Neural cell (in vitro differentiated cells): ENCODE results near the gene C1QTNF9. TPM values are rescaled to one million over a fixed set of nuclear protein-coding genes. Genes with fewer than 3 reads are reported as not detected.
"Not testable (repeated sequence)": the region's sequence is repeated elsewhere in the genome, so short reads cannot be mapped to it uniquely, and the experiment has no call there.

Experiments used
- H2AFZ ChIP-seq: fragments of 200-600, 300-800 bp; sonication (generic), shearing (Covaris generic); 2 replicates; pipeline ENCODE4 v1.6.0; 2014; ENCODE audit warnings: low read depth, mild to moderate bottlenecking, antibody characterized with exemption, low read length, moderate library complexity
- H3F3A ChIP-seq: fragments of 200-600 bp; shearing (Covaris generic); 2 replicates; pipeline ENCODE4 v1.6.1; 2016; ENCODE audit warnings: mild to moderate bottlenecking, moderate library complexity, mixed read lengths, antibody characterized with exemption, low read length; ENCODE audit not compliant: insufficient read depth, poor library complexity, severe bottlenecking
- H3K27ac ChIP-seq: fragments of 200-600, 300-800 bp; sonication (generic), shearing (Covaris generic); 2 replicates; pipeline ENCODE4 v1.5.1; 2014; ENCODE audit warnings: mild to moderate bottlenecking, low read length, moderate library complexity
- H3K27me3 ChIP-seq: fragments of 300-800, 200-600 bp; sonication (generic), shearing (Covaris generic); 2 replicates; pipeline ENCODE4 v1.6.0; 2014; ENCODE audit warnings: mild to moderate bottlenecking, low read depth, low read length, moderate library complexity; ENCODE audit not compliant: insufficient read depth
- H3K36me3 ChIP-seq: fragments of 300-800, 200-600 bp; sonication (generic), shearing (Covaris generic); 2 replicates; pipeline ENCODE4 v1.5.1; 2014; ENCODE audit warnings: mild to moderate bottlenecking, antibody characterized with exemption, low read length, moderate library complexity; ENCODE audit not compliant: insufficient read depth
- H3K4me2 ChIP-seq: fragments of 300-800, 200-600 bp; sonication (generic), shearing (Covaris generic); 2 replicates; pipeline ENCODE4 v1.6.0; 2014; ENCODE audit warnings: mild to moderate bottlenecking, low read length
- H3K4me3 ChIP-seq: fragments of 300-800, 200-600 bp; sonication (generic), shearing (Covaris generic); 2 replicates; pipeline ENCODE4 v1.5.1; 2014; ENCODE audit warnings: mild to moderate bottlenecking, low read length, moderate library complexity
- H3K79me2 ChIP-seq: fragments of 200-600 bp; shearing (Covaris generic); replicated peaks from 2 replicates; pipeline ENCODE4 v1.6.0; 2014; ENCODE audit warnings: mild to moderate bottlenecking, low read length, moderate library complexity; ENCODE audit not compliant: insufficient read depth
- H3K9ac ChIP-seq: fragments of 300-800, 200-600 bp; sonication (generic), shearing (Covaris generic); 2 replicates; pipeline ENCODE4 v1.6.1; 2016; ENCODE audit warnings: mild to moderate bottlenecking, low read length, mixed read lengths
- H3K9me2 ChIP-seq: fragments of 200-600 bp; shearing (Covaris generic); 2 replicates; pipeline ENCODE4 v1.6.1; 2016; ENCODE audit warnings: mild to moderate bottlenecking, low read length, mixed read lengths; ENCODE audit not compliant: insufficient read depth
- H3K9me3 ChIP-seq: fragments of 200-600, 300-800 bp; sonication (generic), shearing (Covaris generic); 2 replicates; pipeline ENCODE4 v1.6.1; 2016; ENCODE audit warnings: mild to moderate bottlenecking, mixed run types, low read length, moderate library complexity, mixed read lengths
- H4K20me1 ChIP-seq: fragments of 200-600 bp; shearing (Covaris generic); 2 replicates; pipeline ENCODE4 v1.6.1; 2016; ENCODE audit warnings: mild to moderate bottlenecking, mixed run types; ENCODE audit not compliant: insufficient read depth
- CTCF ChIP-seq: fragments of 450-650 bp; IDR thresholded peaks from 2 replicates; pipeline ENCODE4 v1.5.1; 2014; ENCODE audit warnings: antibody characterized with exemption, mild to moderate bottlenecking, moderate library complexity; ENCODE audit not compliant: poor library complexity, severe bottlenecking
- EP300 ChIP-seq: fragments of 450-650 bp; conservative IDR thresholded peaks from 2 replicates; pipeline ENCODE4 v1.6.1; 2014; ENCODE audit warnings: antibody characterized with exemption, mild to moderate bottlenecking, moderate library complexity; ENCODE audit not compliant: poor library complexity, severe bottlenecking
- EZH2 ChIP-seq: fragments of 200-600, 300-800 bp; shearing (Covaris generic), sonication (generic); IDR thresholded peaks from 2 replicates; pipeline ENCODE4 v1.6.1; 2014; ENCODE audit warnings: antibody characterized with exemption, low read length, borderline replicate concordance, mild to moderate bottlenecking; ENCODE audit not compliant: insufficient read depth, poor library complexity, severe bottlenecking
- RAD21 ChIP-seq: fragments of 450-650 bp; conservative IDR thresholded peaks from 2 replicates; pipeline ENCODE4 v1.6.1; 2014; ENCODE audit warnings: antibody characterized with exemption, mild to moderate bottlenecking, moderate library complexity
- SMC3 ChIP-seq: fragments of 450-650 bp; conservative IDR thresholded peaks from 2 replicates; pipeline ENCODE4 v1.6.1; 2014; ENCODE audit warnings: antibody characterized with exemption, mild to moderate bottlenecking, moderate library complexity; ENCODE audit not compliant: poor library complexity
- polyA plus RNA-seq: library from polyadenylated mRNA; depleted of rRNA; stranded (reverse); fragments of >200 nt; gene quantifications from 2 replicates; pipeline ENCODE4 v1.2.3, GENCODE V29; 2014

The C1QTNF9 gene
- polyA plus RNA-seq, 1 donor from 2014 or later = not detected

GRCh38 chr13:24322470-24322869 lies 13.1 kb downstream of the C1QTNF9 start:
- not testable (repeated sequence) for H3K4me3 ChIP-seq, H3K9ac ChIP-seq, H3F3A ChIP-seq, H3K9me2 ChIP-seq, H3K36me3 ChIP-seq, H3K79me2 ChIP-seq, H3K4me2 ChIP-seq, H3K9me3 ChIP-seq, H3K27ac ChIP-seq, H3K27me3 ChIP-seq, H2AFZ ChIP-seq, H4K20me1 ChIP-seq
- TF ChIP-seq RAD21 (peak; percentile 54), SMC3 (peak; percentile 63), CTCF (peak; percentile 59)

- no peaks in the 10 kb centered on the region for H3K9me2 ChIP-seq
- H3K36me3 ChIP-seq = no peaks in the 10 kb centered on the region
- no peaks in the 10 kb centered on the region for H3K9me3 ChIP-seq
- no peaks in the 10 kb centered on the region for H3F3A ChIP-seq
- no peak overlapping the region for H3K4me2 ChIP-seq
- no peaks in the 10 kb centered on the region for H3K27me3 ChIP-seq
- no peak overlapping the region for H3K9ac ChIP-seq
- no peaks in the 10 kb centered on the region for H3K79me2 ChIP-seq
- no peak overlapping the region for H3K4me3 ChIP-seq
- no peaks in the 10 kb centered on the region for H4K20me1 ChIP-seq
- no peak for TF ChIP-seq EP300
- no peak for TF ChIP-seq CTCF
- no peak overlapping the region for H3K27ac ChIP-seq
- H2AFZ ChIP-seq = no peak overlapping the region
Observed at GRCh38 chr13:24323036-24323738, 13.8 kb downstream of the C1QTNF9 start.

- Histone ChIP-seq H3K4me3 (no peak overlapping the region), H2AFZ (no peak overlapping the region), H3K79me2 (no peaks in the 10 kb centered on the region), H3K9ac (no peak overlapping the region), H3K36me3 (no peaks in the 10 kb centered on the region), H3K9me2 (no peaks in the 10 kb centered on the region), H4K20me1 (no peaks in the 10 kb centered on the region), H3K27ac (no peak overlapping the region), H3K4me2 (no peak overlapping the region), H3F3A (no peaks in the 10 kb centered on the region), H3K27me3 (no peaks in the 10 kb centered on the region), H3K9me3 (no peaks in the 10 kb centered on the region)
- TF ChIP-seq EZH2 = no peak
- TF ChIP-seq SMC3 = no peak
Observed at GRCh38 chr13:24323739-24324075, 14.3 kb downstream of the C1QTNF9 start.

GRCh38 chr13:24327598-24327997 lies 18.2 kb downstream of the C1QTNF9 start:
- not testable (repeated sequence) for H3K36me3 ChIP-seq, H3K9me3 ChIP-seq, H3K4me2 ChIP-seq, H3K27me3 ChIP-seq, H3F3A ChIP-seq, H3K9ac ChIP-seq, H3K27ac ChIP-seq, H3K9me2 ChIP-seq, H3K79me2 ChIP-seq, H3K4me3 ChIP-seq, H2AFZ ChIP-seq, H4K20me1 ChIP-seq
